ENCODE measurements around the gene ZNF728. TPM values are rescaled to one million over a fixed set of nuclear protein-coding genes. Genes with fewer than 3 reads are reported as not detected.

Gene ZNF728
- polyA plus RNA-seq (2011; rRNA removed) (not detected in 2 replicates), polyA plus RNA-seq (2017; fragmentation: RNase III; extraction: RNeasy Plus Mini Kit Qiagen cat#74134 plus additional on column Dnase treatment) (not detected in 3 replicates), polyA minus RNA-seq (2011; rRNA and poly(A)+ RNA removed) (not detected in 2 replicates)
- polyA plus RNA-seq (2012; cell fraction: cytosol; rRNA removed): not detected in 2 replicates
- polyA plus RNA-seq (2012; cell fraction: nucleus; rRNA removed): not detected in 2 replicates

DNA sequence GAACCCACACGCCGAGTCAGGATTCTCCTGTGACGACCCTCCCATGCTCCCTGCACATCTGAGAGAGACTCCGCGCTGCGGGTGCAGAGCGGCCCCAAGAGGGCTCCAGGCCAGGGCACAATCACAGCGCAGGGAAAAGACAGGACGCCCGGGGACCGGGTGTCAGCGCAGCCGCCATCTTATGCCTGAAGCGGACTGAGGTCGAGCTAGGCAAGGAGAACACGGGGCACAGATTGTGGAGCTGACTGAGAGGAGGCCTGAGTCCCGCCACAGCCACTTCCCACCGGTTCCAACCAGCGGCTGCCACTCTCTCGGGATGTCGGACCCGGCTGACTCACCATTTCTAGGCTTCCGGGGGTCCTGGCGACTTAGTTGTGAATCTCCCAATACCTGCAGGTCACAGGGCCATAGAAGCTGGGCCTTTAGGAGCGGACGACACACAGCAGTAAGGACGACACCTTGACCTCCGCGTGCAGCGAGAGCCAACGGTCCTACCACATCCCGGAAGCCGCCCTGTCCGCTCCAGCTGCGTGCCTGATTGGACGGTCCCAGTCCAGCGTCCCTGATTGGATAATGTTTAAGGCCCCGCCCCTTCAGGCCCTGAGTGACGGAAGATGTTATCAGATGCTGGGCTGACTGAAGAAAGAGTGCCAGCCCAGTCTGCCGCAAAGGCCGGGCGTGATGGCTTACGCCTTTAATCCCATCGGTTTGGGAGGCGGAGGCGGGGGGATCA is at the start of gene ZNF728:
ZNF728 (minus strand) TSS at position 487 of the 733 bp plus-strand sequence; CDS start at position 341, 146 bp downstream.
- POLR2A ChIA-PET: no interaction called here
- WGBS (ENCODE audit: missing lambda C conversion rate): 53% methylated on average over 38 of the region's 46 CpGs
- no peak for TF ChIP-seq HES2 (IDR thresholded peaks at IDR 0.05)
- no peak for TF ChIP-seq HMGXB4 (CRISPR knock-in tag; IDR thresholded peaks at IDR 0.05; ENCODE audit: borderline replicate concordance)
- no peak for TF ChIP-seq FOXS1 (CRISPR knock-in tag; IDR thresholded peaks at IDR 0.05)
- TF ChIP-seq USF2 (IDR thresholded peaks at IDR 0.05): no peak
- no peak for TF ChIP-seq ESRRA (IDR thresholded peaks at IDR 0.05; ENCODE audit: borderline replicate concordance, low read length)
- no peak for TF ChIP-seq CHD4 (IDR thresholded peaks at IDR 0.05; ENCODE audit: borderline replicate concordance)
- TF ChIP-seq POLR2A (IDR thresholded peaks at IDR 0.05; ENCODE audit: low read length): no peak
- no peak for TF ChIP-seq KDM5A (IDR thresholded peaks at IDR 0.05)
- no peak for TF ChIP-seq EHMT2 (IDR thresholded peaks at IDR 0.05; ENCODE audit: low read depth)
- TF ChIP-seq, protein P1, sequence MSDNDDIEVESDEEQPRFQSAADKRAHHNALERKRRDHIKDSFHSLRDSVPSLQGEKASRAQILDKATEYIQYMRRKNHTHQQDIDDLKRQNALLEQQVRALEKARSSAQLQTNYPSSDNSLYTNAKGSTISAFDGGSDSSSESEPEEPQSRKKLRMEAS (IDR thresholded peaks at IDR 0.05): no peak
- no peak for TF ChIP-seq SMC3 (IDR thresholded peaks at IDR 0.05)
- no peak for TF ChIP-seq TP53 (CRISPR knock-in tag; IDR thresholded peaks at IDR 0.05)
- TF ChIP-seq, protein P2, sequence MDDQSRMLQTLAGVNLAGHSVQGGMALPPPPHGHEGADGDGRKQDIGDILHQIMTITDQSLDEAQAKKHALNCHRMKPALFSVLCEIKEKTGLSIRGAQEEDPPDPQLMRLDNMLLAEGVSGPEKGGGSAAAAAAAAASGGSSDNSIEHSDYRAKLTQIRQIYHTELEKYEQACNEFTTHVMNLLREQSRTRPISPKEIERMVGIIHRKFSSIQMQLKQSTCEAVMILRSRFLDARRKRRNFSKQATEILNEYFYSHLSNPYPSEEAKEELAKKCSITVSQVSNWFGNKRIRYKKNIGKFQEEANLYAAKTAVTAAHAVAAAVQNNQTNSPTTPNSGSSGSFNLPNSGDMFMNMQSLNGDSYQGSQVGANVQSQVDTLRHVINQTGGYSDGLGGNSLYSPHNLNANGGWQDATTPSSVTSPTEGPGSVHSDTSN (IDR thresholded peaks at IDR 0.05): no peak
- CTCF ChIA-PET: no interaction called here
- no peak within 1 kb of the TSS for H3K4me3 ChIP-seq
- FAIRE-seq (no peak), ATAC-seq (no peak), DNase-seq (ENCODE audit: low read depth in 1 of 2, low spot score in 1 of 2) (no peak)
- H3K9me3 ChIP-seq: peaks cover 35% of the 10 kb centered on the region; the same call in 2 of the 3 replicates
- no peak within 1 kb of the TSS for H3K4me2 ChIP-seq
- no peaks in the 10 kb centered on the region for H3K4me1 ChIP-seq
- H3K27ac ChIP-seq: no peak within 1 kb of the TSS

DNA sequence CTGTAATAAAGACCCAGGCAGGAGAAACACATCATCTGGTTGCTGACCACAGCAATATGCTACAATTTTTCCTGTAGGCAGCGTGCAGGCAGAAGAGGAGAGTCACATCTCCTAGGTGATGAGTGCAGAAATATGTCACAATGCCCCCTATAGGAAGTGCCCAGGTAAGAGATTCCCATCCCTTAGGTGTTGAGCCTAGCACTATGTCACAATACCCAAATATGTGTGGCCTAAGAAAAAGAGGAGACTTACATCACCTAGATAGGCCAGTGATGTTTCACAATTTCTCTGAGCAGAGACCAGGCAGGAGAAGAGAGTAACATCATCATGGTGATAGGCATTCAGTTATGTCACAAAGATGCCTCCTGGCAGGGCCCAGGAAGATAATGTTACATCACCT is 49.4 kb upstream of the ZNF728 start:
- POLR2A ChIA-PET: no interaction called here
- peaks cover 58% of the 10 kb centered on the region for H3K9me3 ChIP-seq
- FAIRE-seq: no peak
- DNase-seq (ENCODE audit: low read depth in 1 of 2, low spot score in 1 of 2): no peak
- CTCF ChIA-PET: no interaction called here
- H3K4me3 ChIP-seq: no peak overlapping the region
- no peak overlapping the region for H3K4me2 ChIP-seq
- no peak overlapping the region for H3K27ac ChIP-seq
- WGBS (ENCODE audit: missing lambda C conversion rate): 0% methylated on average over 1 of the region's 1 CpG
- ATAC-seq: no peak
- H3K4me1 ChIP-seq: no peaks in the 10 kb centered on the region
- TF ChIP-seq ZC3H11A (IDR thresholded peaks at IDR 0.05): no peak
- TF ChIP-seq CHD2 (IDR thresholded peaks at IDR 0.05; ENCODE audit: low read length, partially characterized antibody): no peak
- TF ChIP-seq ZFP36 (IDR thresholded peaks at IDR 0.05; ENCODE audit: borderline replicate concordance, partially characterized antibody): no peak
- TF ChIP-seq, protein P3, sequence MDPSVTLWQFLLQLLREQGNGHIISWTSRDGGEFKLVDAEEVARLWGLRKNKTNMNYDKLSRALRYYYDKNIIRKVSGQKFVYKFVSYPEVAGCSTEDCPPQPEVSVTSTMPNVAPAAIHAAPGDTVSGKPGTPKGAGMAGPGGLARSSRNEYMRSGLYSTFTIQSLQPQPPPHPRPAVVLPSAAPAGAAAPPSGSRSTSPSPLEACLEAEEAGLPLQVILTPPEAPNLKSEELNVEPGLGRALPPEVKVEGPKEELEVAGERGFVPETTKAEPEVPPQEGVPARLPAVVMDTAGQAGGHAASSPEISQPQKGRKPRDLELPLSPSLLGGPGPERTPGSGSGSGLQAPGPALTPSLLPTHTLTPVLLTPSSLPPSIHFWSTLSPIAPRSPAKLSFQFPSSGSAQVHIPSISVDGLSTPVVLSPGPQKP (IDR thresholded peaks at IDR 0.05; ENCODE audit: low read depth, low read length): no peak
- TF ChIP-seq HDAC2 (IDR thresholded peaks at IDR 0.05): no peak
- no peak for TF ChIP-seq CBX2 (IDR thresholded peaks at IDR 0.05; ENCODE audit: borderline replicate concordance, low read depth)
- no peak for TF ChIP-seq HOXB13 (CRISPR knock-in tag; IDR thresholded peaks at IDR 0.05; ENCODE audit: low read depth)
- no peak for TF ChIP-seq FOSB (CRISPR knock-in tag; IDR thresholded peaks at IDR 0.05)
- no peak for TF ChIP-seq HMGXB4 (CRISPR knock-in tag; IDR thresholded peaks at IDR 0.05; ENCODE audit: borderline replicate concordance)
- no peak for TF ChIP-seq CTCF (IDR thresholded peaks at IDR 0.05)
- TF ChIP-seq ESRRA (IDR thresholded peaks at IDR 0.05; ENCODE audit: borderline replicate concordance, low read length): no peak
- TF ChIP-seq KDM1A (IDR thresholded peaks at IDR 0.05; ENCODE audit: low read depth): no peak
- no peak for TF ChIP-seq CBX8 (IDR thresholded peaks at IDR 0.05)
- TF ChIP-seq RAD21 (conservative IDR thresholded peaks at IDR 0.05 in 1 of 2, IDR thresholded peaks at IDR 0.05 in 1 of 2): no peak
- TF ChIP-seq, protein P1 (IDR thresholded peaks at IDR 0.05): no peak

Data from A549 (cell line).